GM21576 (cell line): ENCODE results near the gene NINL.
"Not testable (repeated sequence)": the region's sequence is repeated elsewhere in the genome, so short reads cannot be mapped to it uniquely, and the experiment has no call there.

ENCODE experiments used
- ATAC-seq: cut with Tn5 transposase; IDR thresholded peaks from one replicate; pipeline ENCODE4 v1.9.1; 2021; ENCODE audit warnings: mild to moderate bottlenecking, moderate library complexity; ENCODE audit not compliant: unreplicated experiment

Gene NINL

GRCh38 chr20:25487975-25488374, 97.4 kb downstream of the NINL start:
- ATAC-seq: no peak

- no peak for ATAC-seq
Measured at GRCh38 chr20:25487306-25487705, 98.0 kb downstream of the NINL start.

GRCh38 chr20:25486377-25486776, 99.0 kb downstream of the NINL start:
- ATAC-seq: no peak

DNA sequence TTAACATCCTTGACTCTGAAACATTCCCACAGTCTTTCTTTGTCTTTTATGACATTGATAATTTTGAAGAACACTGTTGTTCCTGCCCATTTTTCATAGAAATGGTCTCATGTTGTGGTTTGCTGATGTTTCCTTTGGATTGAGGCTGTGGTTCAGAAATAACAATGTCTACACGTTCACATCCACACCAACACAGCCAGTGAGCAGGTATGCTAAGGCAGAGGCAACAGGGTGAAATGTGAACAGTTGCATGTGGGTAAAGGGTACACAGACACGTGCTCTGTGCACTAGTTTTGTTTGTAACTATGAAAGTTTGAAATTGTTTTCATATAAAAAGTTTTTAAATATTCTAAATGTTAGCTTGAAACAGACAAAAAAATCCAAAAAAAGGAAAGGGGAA, 99.5 kb downstream of the NINL start:
- no peak for ATAC-seq

GRCh38 chr20:25484911-25485511, 100.3 kb downstream of the NINL start:
- ATAC-seq: no peak

- ATAC-seq: no peak
Measured at GRCh38 chr20:25484224-25484846, 101.0 kb downstream of the NINL start.

DNA sequence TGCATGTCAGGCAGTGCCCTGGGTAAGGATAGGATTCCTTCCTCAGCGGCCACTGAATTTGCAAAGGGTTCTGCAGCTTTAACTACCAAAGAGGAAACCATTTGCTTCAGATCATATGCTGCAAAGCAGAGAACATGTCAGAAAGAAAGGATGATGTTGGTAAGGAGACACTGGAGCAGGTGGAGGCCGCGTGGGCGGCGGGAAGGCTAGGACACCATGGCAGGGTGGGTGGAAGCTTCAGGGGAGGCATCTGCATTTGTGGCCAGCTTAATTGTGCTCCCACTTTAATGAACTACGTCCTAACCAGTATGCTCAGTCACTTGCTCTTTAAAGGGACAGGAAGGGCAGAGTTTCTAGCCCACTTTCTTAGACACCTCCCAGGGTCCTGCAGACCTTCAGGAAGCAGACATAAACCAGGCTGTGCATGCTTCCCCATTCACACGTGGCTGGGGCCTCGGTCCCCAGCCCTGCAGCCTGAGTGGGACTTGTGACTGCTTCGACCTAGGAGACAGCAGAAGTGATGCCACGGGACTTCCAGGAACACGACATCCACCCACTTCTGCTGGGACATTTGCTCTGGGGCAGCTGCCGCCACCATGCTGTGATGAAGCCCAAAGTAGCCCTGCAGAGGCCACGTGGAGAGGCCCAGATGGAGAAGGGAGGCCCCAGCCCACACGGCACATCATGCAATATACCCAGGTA, 101.7 kb downstream of the NINL start:
- ATAC-seq: no peak

- ATAC-seq: no peak
Measured at GRCh38 chr20:25481918-25482253, 103.4 kb downstream of the NINL start.

DNA sequence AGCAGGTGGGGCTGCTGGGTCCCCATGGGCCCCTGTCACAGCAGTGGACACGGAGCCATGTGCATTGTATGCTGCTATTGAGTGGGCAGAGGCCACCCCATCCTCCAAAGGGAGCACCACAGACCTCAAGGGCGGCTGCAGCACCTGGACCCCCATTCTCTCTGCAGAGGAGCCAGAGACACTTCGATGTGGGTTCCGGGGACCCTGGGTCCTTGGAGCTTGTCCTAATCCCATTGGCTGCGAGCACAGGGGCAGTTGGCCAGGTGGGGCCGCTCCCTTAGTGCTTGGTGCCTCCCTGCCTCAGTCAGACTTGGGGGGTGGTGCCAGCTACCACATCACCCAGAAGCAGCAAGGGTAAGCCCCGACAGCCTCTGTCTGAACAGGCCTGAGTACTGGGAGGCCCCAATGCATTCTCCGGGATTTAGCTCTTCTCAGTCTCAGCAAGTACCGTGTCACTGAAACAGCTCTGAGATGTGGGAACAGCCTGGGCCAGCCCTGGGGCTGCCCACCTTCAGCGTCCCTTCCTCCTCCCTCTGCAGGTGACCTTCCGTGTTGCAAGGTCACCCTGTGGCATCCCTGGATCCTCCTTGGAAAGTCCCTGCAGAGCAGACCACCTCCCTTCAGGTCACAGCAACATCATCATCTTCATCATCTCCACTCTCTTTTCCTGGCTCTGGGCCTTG, 104.0 kb downstream of the NINL start:
- no peak for ATAC-seq

DNA sequence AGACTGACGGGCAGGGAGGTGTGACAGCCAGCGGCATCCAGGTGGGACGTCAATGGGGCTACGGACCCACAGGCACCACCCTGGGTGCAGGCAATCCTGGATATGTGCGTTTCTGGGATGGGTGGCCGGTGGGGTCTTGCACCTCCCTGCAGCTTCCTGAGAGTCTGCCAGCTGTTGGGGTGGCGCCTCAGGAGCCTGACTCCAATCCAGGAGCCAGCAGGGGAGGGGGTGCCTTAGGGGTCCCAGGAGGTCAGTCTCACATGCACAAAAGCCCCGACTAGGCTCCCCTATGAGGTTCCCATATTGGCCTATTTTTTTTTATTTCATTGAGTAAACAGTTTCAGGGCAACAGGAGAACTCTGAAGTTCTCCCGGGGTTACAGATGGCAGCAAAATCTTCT, 104.5 kb downstream of the NINL start:
- ATAC-seq: no peak

- ATAC-seq: no peak
Measured at GRCh38 chr20:25480156-25480555, 105.2 kb downstream of the NINL start.

DNA sequence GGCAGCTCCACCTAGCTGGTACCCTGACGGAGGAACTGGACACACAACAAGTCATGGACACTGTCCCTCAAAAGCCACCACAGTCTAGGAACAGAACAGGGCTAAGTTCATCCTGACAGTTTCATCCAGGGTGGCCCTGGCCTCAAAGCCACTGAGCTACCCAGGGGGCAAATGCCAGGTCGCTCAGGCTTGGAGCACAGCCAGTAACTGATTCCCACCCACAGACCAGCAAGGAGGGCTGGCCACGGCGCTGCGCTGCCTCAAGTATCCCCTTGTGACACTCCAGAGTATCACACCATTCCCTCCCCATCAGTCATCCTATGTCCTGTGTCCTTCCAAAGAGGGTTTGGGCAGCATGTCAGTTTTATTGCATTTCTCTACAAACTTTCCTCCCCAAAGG, 105.7 kb downstream of the NINL start:
- no peak for ATAC-seq

GRCh38 chr20:25478889-25479568, 106.3 kb downstream of the NINL start:
- ATAC-seq: no peak

GRCh38 chr20:25477014-25477882, 108.1 kb downstream of the NINL start:
- no peak for ATAC-seq

DNA sequence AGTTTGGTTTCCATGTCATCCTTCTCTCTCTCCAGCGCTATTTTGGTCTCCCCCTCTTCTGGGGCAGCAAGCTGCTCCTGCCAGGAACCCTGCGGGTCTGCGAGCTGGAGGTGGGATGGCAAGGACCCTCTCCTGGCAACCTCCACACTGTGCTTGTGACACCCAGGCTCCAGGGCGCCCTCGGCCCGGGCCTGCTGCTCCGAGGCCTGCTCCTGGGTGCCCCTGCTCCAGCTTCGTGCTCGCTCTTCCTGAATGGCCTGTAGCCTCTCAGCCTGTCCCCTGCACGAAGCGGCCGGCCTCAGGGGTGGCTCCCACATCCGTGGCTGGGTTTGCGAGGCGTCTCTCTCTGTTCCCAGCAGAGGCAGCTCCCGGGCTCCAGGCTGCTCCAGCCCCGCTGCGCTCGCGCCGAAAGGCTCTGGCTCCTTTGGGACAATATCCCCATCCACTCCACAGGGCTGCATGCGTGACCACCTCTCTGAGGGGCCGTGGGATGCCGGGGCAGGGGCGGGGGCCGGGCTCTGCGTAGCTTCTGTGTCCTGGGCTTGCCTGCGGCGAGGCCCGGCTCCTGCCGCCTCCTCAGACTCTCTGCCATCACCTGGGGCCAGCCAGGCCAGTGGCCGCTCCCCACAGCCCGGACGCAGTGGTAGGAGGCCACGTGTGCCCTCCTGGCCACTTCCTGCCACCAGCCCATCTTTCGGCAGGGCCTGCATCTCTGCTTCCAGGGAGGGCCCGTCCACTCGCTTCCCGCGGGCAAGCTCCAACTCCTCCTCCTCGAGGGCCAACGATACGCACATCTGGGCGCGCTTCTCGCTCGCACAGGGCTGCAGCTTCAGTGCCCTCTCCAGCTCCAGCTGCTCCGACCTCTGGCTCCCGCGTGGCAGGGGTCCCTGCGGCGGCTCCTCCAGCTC, 109.0 kb downstream of the NINL start:
- ATAC-seq: no peak

DNA sequence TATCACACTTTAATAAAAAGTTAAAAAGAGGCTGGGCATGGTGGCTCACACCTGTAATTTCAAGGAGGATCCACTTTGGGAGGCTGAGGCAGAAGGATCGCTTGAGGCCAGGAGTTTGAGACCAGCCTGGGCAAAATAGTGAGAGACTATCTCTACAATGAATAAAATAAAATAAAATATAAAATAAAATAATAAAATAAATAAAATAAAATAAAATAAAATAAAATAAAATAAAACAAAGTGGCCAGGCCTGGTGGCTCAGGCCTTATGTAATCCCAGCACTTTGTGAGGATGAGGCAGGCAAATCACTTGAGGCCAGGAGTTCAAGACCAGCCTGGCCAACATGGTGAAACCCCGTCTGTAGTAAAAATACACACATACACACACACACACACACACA, 112.0 kb downstream of the NINL start:
- ATAC-seq: not testable (repeated sequence)

DNA sequence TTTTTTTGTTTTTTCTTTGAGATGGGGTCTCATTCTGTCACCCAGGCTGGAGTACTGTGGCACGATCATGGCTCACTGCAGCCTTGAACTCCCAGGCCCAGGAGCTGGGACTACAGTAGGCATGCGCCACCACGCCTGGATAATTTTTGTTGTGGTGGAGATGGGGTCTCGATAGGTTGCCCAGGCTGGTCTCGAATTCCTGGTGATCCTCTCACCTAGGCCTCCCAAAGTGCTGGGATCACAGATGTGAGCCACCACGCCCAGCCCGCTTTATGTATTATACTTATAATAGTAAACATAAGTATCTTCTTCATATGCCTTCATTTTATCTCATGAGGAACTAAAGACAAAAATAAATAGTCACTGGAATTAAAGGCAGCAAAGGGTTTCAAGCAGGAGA, 114.3 kb downstream of the NINL start:
- ATAC-seq: no peak

DNA sequence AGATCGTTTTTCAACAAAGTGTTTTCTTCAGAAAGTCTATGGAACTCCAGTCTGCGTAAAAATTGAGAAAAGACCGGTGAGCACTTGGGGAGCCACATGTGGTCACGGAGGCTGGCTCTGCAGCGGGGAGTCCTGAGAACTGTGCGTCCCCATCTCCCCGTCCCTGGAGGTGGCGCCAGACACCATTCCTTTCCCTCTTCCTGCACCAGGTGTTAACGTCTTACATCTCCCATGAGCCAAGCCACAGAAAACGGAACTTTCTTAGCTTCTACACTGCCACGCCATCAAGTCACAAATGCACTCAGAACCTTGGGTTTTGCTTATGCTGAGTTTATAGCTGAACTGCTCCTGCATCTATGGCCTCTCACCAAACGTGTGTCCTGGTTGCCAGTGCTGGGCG, 115.3 kb downstream of the NINL start:
- peak; percentile 52 for ATAC-seq

- ATAC-seq: no peak
Measured at GRCh38 chr20:25469558-25469957, 115.8 kb downstream of the NINL start.
